OCI-LY1 (cell line): ENCODE measurements around the gene CFL1.

Experiments used
- H2AFZ ChIP-seq: fragments of 200-600 bp; sonication (generic), shearing (Covaris generic); 2 replicates; pipeline ENCODE4 v1.6.0; 2014; ENCODE audit warnings: antibody characterized with exemption, mild to moderate bottlenecking, low read length
- H3F3A ChIP-seq: fragments of 200-600 bp; sonication (generic), shearing (Covaris generic); 2 replicates; pipeline ENCODE4 v1.6.0; 2014; ENCODE audit warnings: mild to moderate bottlenecking, antibody characterized with exemption, low read length, moderate library complexity; ENCODE audit not compliant: insufficient read depth
- H3K27ac ChIP-seq: fragments of 200-600 bp; sonication (generic); 2 replicates; pipeline ENCODE4 v1.5.1; 2014; ENCODE audit warnings: low read length, mixed run types, mild to moderate bottlenecking, low read depth; ENCODE audit not compliant: poor library complexity, severe bottlenecking
- H3K27me3 ChIP-seq: fragments of 200-600 bp; sonication (generic); 2 replicates; pipeline ENCODE4 v1.6.0; 2014; ENCODE audit warnings: antibody characterized with exemption, mild to moderate bottlenecking, low read length, moderate library complexity; ENCODE audit not compliant: insufficient read depth
- H3K36me3 ChIP-seq: fragments of 200-600 bp; sonication (generic); 2 replicates; pipeline ENCODE4 v1.6.1; 2014; ENCODE audit warnings: mild to moderate bottlenecking, antibody characterized with exemption, low read length, moderate library complexity, mixed read lengths; ENCODE audit not compliant: insufficient read depth
- H3K4me1 ChIP-seq: fragments of 200-600 bp; sonication (generic); 2 replicates; pipeline ENCODE4 v1.5.1; 2014; ENCODE audit warnings: mild to moderate bottlenecking, low read length, moderate library complexity; ENCODE audit not compliant: insufficient read depth, severe bottlenecking
- H3K4me2 ChIP-seq: fragments of 200-600 bp; sonication (generic), shearing (Covaris generic); 2 replicates; pipeline ENCODE4 v1.6.1; 2014; ENCODE audit warnings: low read length
- H3K4me3 ChIP-seq: fragments of 200-600 bp; sonication (generic); 2 replicates; pipeline ENCODE4 v1.5.1; 2014; ENCODE audit warnings: low read length, low read depth, mild to moderate bottlenecking, mixed read lengths; ENCODE audit not compliant: poor library complexity, severe bottlenecking
- H3K79me2 ChIP-seq: fragments of 200-600 bp; shearing (Covaris generic); 2 replicates; pipeline ENCODE4 v1.6.1; 2016; ENCODE audit warnings: mixed run types, low read length, mixed read lengths; ENCODE audit not compliant: insufficient read depth
- H3K9ac ChIP-seq: fragments of 200-600 bp; sonication (generic), shearing (Covaris generic); 2 replicates; pipeline ENCODE4 v1.6.1; 2014; ENCODE audit warnings: mild to moderate bottlenecking, low read length, mixed read lengths
- H3K9me2 ChIP-seq: fragments of 200-600 bp; sonication (generic), shearing (Covaris generic); 2 replicates; pipeline ENCODE4 v1.6.1; 2014; ENCODE audit warnings: low read depth, mild to moderate bottlenecking, low read length, mixed read lengths
- H3K9me3 ChIP-seq: fragments of 200-600 bp; shearing (Covaris generic); 2 replicates; pipeline ENCODE4 v1.6.1; 2014; ENCODE audit warnings: low read length, mixed read lengths
- H4K20me1 ChIP-seq: fragments of 200-600 bp; sonication (generic), shearing (Covaris generic); 2 replicates; pipeline ENCODE4 v1.6.0; 2016; ENCODE audit warnings: mild to moderate bottlenecking, low read length; ENCODE audit not compliant: insufficient read depth
- EZH2 ChIP-seq: fragments of 200-600 bp; sonication (generic), shearing (Covaris generic); IDR thresholded peaks from 2 replicates; pipeline ENCODE4 v1.8.0; 2017; ENCODE audit warnings: borderline replicate concordance, mixed run types, mild to moderate bottlenecking, antibody characterized with exemption, low read length, moderate library complexity, mixed read lengths
- TF ChIP-seq, protein P1 (sequence below): fragments of 200-600 bp; sonication (generic), shearing (Covaris generic); IDR thresholded peaks from 2 replicates; pipeline ENCODE4 v1.5.1; 2017; ENCODE audit warnings: mild to moderate bottlenecking, antibody characterized with exemption, low read length, moderate library complexity, mixed read lengths

The CFL1 gene

DNA sequence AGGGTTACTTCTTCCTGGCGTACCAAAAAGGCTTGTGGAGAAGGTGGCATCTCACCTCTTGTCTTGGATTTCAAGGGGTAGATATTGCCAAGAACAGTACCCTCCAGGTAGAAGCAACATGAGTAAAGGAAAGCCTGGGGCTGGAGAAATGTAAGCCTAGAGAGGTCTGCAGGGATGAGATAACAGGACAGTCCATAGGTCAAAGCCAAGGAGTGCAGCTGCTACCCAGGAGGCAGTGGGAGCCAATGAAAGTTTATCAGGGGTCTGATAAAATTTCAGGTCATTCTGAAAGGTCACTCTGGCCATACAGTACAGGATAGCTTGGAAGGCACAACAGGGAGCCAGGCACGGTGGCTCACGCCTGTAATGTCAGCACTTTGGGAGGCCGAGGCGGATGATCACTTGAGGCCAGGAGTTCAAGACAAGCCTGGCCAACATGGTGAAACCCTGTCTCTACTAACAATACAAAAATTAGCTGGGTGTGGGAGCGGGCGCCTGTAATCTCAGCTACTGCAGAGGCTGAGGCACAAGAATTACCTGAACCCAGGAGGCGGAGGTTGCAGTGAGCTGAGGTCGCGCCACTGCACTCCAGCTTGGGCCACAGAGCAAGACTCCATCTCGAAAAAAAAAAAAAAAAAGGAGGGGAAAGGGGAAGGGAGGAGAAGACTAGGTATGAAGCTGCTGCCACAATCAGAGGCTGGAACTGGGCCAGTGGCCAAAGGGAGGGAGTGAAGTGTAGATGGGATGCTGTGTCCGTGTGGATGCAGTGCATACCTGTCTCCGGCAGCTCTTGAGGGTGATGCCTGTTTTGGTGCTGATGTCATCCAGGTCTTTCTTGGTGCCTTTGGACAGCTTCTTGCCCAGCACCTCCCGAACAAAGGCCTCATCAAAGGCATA, 29.1 kb upstream of the CFL1 start:
- Histone ChIP-seq H3K4me1 (peaks cover 46% of the 10 kb centered on the region), H4K20me1 (no peaks in the 10 kb centered on the region), H3K9me3 (no peaks in the 10 kb centered on the region), H3K9ac (peak overlapping the region; percentile 90), H3K27ac (peak overlapping the region; percentile 28), H2AFZ (no peak overlapping the region), H3F3A (peaks cover 5% of the 10 kb centered on the region), H3K36me3 (peaks cover 41% of the 10 kb centered on the region), H3K4me2 (peak overlapping the region; percentile 100), H3K79me2 (no peaks in the 10 kb centered on the region), H3K9me2 (no peaks in the 10 kb centered on the region), H3K4me3 (peak overlapping the region; percentile 98), H3K27me3 (no peaks in the 10 kb centered on the region)
- TF ChIP-seq EZH2, result no peak
- TF ChIP-seq, protein P1, sequence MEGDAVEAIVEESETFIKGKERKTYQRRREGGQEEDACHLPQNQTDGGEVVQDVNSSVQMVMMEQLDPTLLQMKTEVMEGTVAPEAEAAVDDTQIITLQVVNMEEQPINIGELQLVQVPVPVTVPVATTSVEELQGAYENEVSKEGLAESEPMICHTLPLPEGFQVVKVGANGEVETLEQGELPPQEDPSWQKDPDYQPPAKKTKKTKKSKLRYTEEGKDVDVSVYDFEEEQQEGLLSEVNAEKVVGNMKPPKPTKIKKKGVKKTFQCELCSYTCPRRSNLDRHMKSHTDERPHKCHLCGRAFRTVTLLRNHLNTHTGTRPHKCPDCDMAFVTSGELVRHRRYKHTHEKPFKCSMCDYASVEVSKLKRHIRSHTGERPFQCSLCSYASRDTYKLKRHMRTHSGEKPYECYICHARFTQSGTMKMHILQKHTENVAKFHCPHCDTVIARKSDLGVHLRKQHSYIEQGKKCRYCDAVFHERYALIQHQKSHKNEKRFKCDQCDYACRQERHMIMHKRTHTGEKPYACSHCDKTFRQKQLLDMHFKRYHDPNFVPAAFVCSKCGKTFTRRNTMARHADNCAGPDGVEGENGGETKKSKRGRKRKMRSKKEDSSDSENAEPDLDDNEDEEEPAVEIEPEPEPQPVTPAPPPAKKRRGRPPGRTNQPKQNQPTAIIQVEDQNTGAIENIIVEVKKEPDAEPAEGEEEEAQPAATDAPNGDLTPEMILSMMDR, result no peak

DNA sequence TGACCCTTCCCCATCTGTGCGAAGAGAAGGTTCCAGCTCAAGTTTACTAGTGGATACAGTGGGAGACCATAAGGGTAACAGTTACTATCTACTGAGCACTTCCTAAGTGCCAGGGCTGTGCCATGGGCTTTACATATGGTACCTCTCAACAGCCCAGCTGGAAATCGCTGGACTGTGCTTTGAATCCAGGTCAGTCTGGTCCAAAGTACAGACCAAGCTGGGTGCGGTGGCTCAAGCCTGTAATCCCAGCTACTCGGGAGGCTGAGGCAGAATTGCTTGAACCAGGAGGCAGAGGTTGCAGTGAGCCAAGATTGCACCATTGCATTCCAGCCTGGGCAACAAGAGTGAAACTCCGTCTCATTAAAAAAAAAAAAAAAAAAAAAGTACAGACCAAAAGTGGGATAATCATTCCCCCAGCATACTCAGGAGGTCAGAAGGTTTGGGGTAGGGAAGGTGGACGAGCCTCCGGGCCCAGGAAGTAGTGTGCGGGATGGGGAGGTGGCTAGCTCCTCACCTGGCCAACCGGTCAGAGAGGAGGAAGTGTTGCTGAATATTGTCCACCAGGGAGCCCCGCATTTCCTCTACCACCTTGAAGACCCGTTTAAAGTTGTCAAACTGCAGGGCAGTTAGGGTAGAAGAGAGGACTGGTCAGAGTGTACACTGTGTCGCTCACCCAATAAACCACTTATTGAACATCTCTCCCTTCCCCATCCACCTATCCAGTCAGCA, 28.0 kb upstream of the CFL1 start:
- no peaks in the 10 kb centered on the region for H3K9me2 ChIP-seq
- H4K20me1 ChIP-seq, result no peaks in the 10 kb centered on the region
- no peak overlapping the region for H3K27ac ChIP-seq
- H3K36me3 ChIP-seq, result peaks cover 43% of the 10 kb centered on the region
- no peaks in the 10 kb centered on the region for H3K79me2 ChIP-seq
- H3K4me1 ChIP-seq, result peaks cover 38% of the 10 kb centered on the region
- no peaks in the 10 kb centered on the region for H3K9me3 ChIP-seq
- H3F3A ChIP-seq, result peaks cover 5% of the 10 kb centered on the region
- H2AFZ ChIP-seq, result no peak overlapping the region
- no peaks in the 10 kb centered on the region for H3K27me3 ChIP-seq
- no peak overlapping the region for H3K4me3 ChIP-seq
- H3K9ac ChIP-seq, result no peak overlapping the region
- TF ChIP-seq EZH2, result no peak
- TF ChIP-seq, protein P1, result no peak
- no peak overlapping the region for H3K4me2 ChIP-seq

DNA sequence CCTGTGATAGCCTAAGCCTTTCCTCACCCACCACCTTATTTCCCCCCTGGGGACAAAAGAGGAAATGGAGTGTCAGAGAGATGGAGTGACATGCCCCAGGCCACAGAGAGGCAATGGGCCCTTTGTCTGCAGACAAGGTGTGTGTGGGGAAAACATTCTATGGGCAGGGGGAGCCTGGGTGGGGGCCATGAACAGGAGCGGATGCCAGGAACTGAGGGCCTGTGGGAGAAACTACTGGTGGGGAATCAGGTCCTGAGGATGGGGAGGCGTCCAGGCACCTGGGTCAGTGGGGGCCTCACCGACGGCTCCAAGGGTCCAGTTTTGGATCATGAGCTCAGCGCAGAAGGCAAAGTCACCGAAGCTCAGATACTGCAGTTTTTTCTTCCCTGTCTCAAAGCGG, 27.3 kb upstream of the CFL1 start:
- Histone ChIP-seq H3K4me2 (no peak overlapping the region), H3K79me2 (no peaks in the 10 kb centered on the region), H3K9ac (no peak overlapping the region), H4K20me1 (no peaks in the 10 kb centered on the region), H3K4me1 (peaks cover 37% of the 10 kb centered on the region), H3K9me2 (no peaks in the 10 kb centered on the region), H3K36me3 (peaks cover 43% of the 10 kb centered on the region), H3F3A (peaks cover 5% of the 10 kb centered on the region), H3K27ac (no peak overlapping the region), H3K9me3 (no peaks in the 10 kb centered on the region), H2AFZ (no peak overlapping the region), H3K4me3 (no peak overlapping the region), H3K27me3 (no peaks in the 10 kb centered on the region)
- TF ChIP-seq EZH2, result no peak
- TF ChIP-seq, protein P1, result no peak
